H1 (cell line): ENCODE data around the gene ZBTB33. TPM values are rescaled to one million over a fixed set of nuclear protein-coding genes. Genes with fewer than 3 reads are reported as not detected.
A peak's percentile ranks its signal among the peaks of the same experiment; 100 is the strongest.

Experiments used
- CTCF ChIA-PET: fragments of 300-600 bp; sonication (Branson Sonifier 250); formaldehyde crosslinking; loops from one replicate; lab custom pipeline; 2021; ENCODE audit not compliant: partially characterized antibody; lab: Charles Lee
- POLR2A ChIA-PET: fragments of 300-600 bp; sonication (Branson Sonifier 250); formaldehyde crosslinking; loops from one replicate; lab custom pipeline; 2021; ENCODE audit warnings: inconsistent platforms; ENCODE audit not compliant: partially characterized antibody; lab: Charles Lee
- DNase-seq, 2 experiments: peaks; one replicate each; pipeline versions ENCODE4 v3.0.0 to v3.0.0-alpha.2; 2010 to 2022; ENCODE audit warnings: low spot score in 2 of 2, low read depth in 1 of 2, mixed read lengths in 1 of 2
- FAIRE-seq: peaks from 2 replicates; lab custom pipeline; 2011; peaks lifted over from hg19 to GRCh38; lab: Jason Lieb, UNC
- H2AFZ ChIP-seq: 2 replicates; pipeline ENCODE4 v1.8.1; 2012; ENCODE audit warnings: low read length, inconsistent platforms
- H2AK5ac ChIP-seq: 2 replicates; pipeline ENCODE4 v1.6.1; 2013; ENCODE audit warnings: low read depth, low read length
- H2BK120ac ChIP-seq: replicated peaks from 2 replicates; pipeline ENCODE3; 2013; ENCODE audit warnings: low read depth, low read length, inconsistent platforms
- H2BK12ac ChIP-seq: 2 replicates; pipeline ENCODE4 v1.6.1; 2013; ENCODE audit warnings: low read depth, low read length
- H2BK15ac ChIP-seq: 2 replicates; pipeline ENCODE4 v1.6.1; 2013; ENCODE audit warnings: low read length
- H2BK20ac ChIP-seq: 2 replicates; pipeline ENCODE4 v1.6.1; 2013; ENCODE audit warnings: low read length
- H2BK5ac ChIP-seq: 2 replicates; pipeline ENCODE4 v1.6.1; 2013; ENCODE audit warnings: low read depth, low read length
- H3K14ac ChIP-seq: 2 replicates; pipeline ENCODE4 v1.6.1; 2013; ENCODE audit warnings: inconsistent platforms; ENCODE audit not compliant: insufficient read length
- H3K18ac ChIP-seq: 2 replicates; pipeline ENCODE4 v1.6.1; 2013; ENCODE audit warnings: low read length; ENCODE audit errors: extremely low read depth
- H3K23ac ChIP-seq: 2 replicates; pipeline ENCODE4 v1.6.1; 2013; ENCODE audit warnings: inconsistent platforms; ENCODE audit not compliant: insufficient read length
- H3K23me2 ChIP-seq: 2 replicates; pipeline ENCODE4 v1.6.1; 2013; ENCODE audit warnings: low read depth, low read length
- H3K27ac ChIP-seq: 2 replicates; pipeline ENCODE4 v1.6.1; 2011; ENCODE audit warnings: low read depth, low read length, inconsistent platforms
- H3K27me3 ChIP-seq, 4 experiments: replicated peaks in 1 of 4; 1 replicate in 1 of 4; 2 replicates in 3 of 4; pipeline versions ENCODE4 v1.6.1 to v1.8.1; 2011 to 2013; ENCODE audit warnings: low read length in 3 of 4, mild to moderate bottlenecking in 3 of 4, inconsistent platforms in 2 of 4, mixed read lengths in 2 of 4, moderate library complexity in 1 of 4; ENCODE audit not compliant: control insufficient read depth in 3 of 4, insufficient read depth in 3 of 4; ENCODE audit errors: extremely low read depth in 1 of 4
- H3K36me3 ChIP-seq, 4 experiments: 2 replicates each; pipeline versions ENCODE4 v1.6.1 to v1.8.1; 2011 to 2013; ENCODE audit warnings: mild to moderate bottlenecking in 4 of 4, low read length in 3 of 4, moderate library complexity in 2 of 4, control low read depth in 1 of 4, inconsistent platforms in 1 of 4; ENCODE audit not compliant: insufficient read depth in 4 of 4, control insufficient read depth in 2 of 4
- H3K4ac ChIP-seq: replicated peaks from 2 replicates; pipeline ENCODE3; 2013; ENCODE audit warnings: low read length, low read depth, mixed read lengths, inconsistent platforms; ENCODE audit not compliant: insufficient read length
- H3K4me1 ChIP-seq, 4 experiments: replicated peaks in 1 of 4; 1 replicate in 1 of 4; 2 replicates in 3 of 4; pipeline versions ENCODE4 v1.6.1 to v1.8.1; 2011 to 2013; ENCODE audit warnings: low read length in 3 of 4, inconsistent platforms in 2 of 4, mixed read lengths in 1 of 4; ENCODE audit not compliant: insufficient read depth in 4 of 4, control insufficient read depth in 3 of 4
- H3K4me2 ChIP-seq, 2 experiments: 2 replicates each; pipeline versions ENCODE4 v1.6.1 to v1.8.1; 2011 to 2013; ENCODE audit warnings: low read depth in 2 of 2, low read length in 2 of 2, control low read depth in 1 of 2, inconsistent platforms in 1 of 2, mild to moderate bottlenecking in 1 of 2; ENCODE audit not compliant: insufficient read depth in 1 of 2
- H3K4me3 ChIP-seq, 4 experiments: fragments of 200-600, 300-600 bp in 1 of 4; sonication (generic), shearing (Covaris generic), sonication (Bioruptor Twin) in 1 of 4; 2 replicates each; pipeline versions ENCODE4 v1.5.1 to v1.8.1; 2011 to 2016; ENCODE audit warnings: low read length in 4 of 4, low read depth in 3 of 4, control low read depth in 2 of 4, inconsistent platforms in 2 of 4, mild to moderate bottlenecking in 2 of 4, mixed read lengths in 1 of 4, moderate library complexity in 1 of 4; ENCODE audit not compliant: insufficient read depth in 2 of 4; ENCODE audit errors: extremely low read depth in 1 of 4
- H3K56ac ChIP-seq: replicated peaks from 2 replicates; pipeline ENCODE3; 2013; ENCODE audit warnings: low read depth, mild to moderate bottlenecking, mixed read lengths, low read length, inconsistent platforms; ENCODE audit not compliant: insufficient read length
- H3K79me1 ChIP-seq: 2 replicates; pipeline ENCODE4 v1.6.1; 2013; ENCODE audit warnings: low read depth, low read length, control low read depth
- H3K79me2 ChIP-seq, 2 experiments: 2 replicates each; pipeline versions ENCODE4 v1.6.1 to v1.8.1; 2012 to 2013; ENCODE audit warnings: low read length in 2 of 2, mild to moderate bottlenecking in 2 of 2, inconsistent platforms in 1 of 2; ENCODE audit not compliant: insufficient read depth in 2 of 2, control insufficient read depth in 1 of 2
- H3K9ac ChIP-seq, 4 experiments: replicated peaks in 1 of 4; 1 replicate in 1 of 4; 2 replicates in 3 of 4; pipeline versions ENCODE4 v1.6.1 to v1.8.1; 2011 to 2013; ENCODE audit warnings: low read depth in 3 of 4, low read length in 3 of 4, control low read depth in 2 of 4, mild to moderate bottlenecking in 2 of 4, moderate library complexity in 2 of 4, inconsistent platforms in 1 of 4; ENCODE audit errors: extremely low read depth in 1 of 4
- H3K9me3 ChIP-seq, 2 experiments: 2 replicates each; pipeline versions ENCODE4 v1.6.1 to v1.8.1; 2012 to 2013; ENCODE audit warnings: mild to moderate bottlenecking in 2 of 2, moderate library complexity in 2 of 2, control low read depth in 1 of 2, inconsistent platforms in 1 of 2, low read depth in 1 of 2, low read length in 1 of 2, mixed read lengths in 1 of 2; ENCODE audit not compliant: insufficient read depth in 2 of 2
- H4K20me1 ChIP-seq, 2 experiments: replicated peaks in 1 of 2; 2 replicates each; pipeline versions ENCODE3 to v1.8.1; 2011 to 2013; ENCODE audit warnings: inconsistent platforms in 2 of 2, low read length in 2 of 2, mild to moderate bottlenecking in 1 of 2; ENCODE audit not compliant: insufficient read depth in 2 of 2, control insufficient read depth in 1 of 2
- H4K5ac ChIP-seq: 2 replicates; pipeline ENCODE4 v1.6.1; 2013; ENCODE audit warnings: low read length, low read depth, mixed read lengths, inconsistent platforms; ENCODE audit not compliant: insufficient read length
- H4K8ac ChIP-seq: 2 replicates; pipeline ENCODE4 v1.8.0; 2013; ENCODE audit warnings: mild to moderate bottlenecking, moderate library complexity, low read length, inconsistent platforms; ENCODE audit not compliant: insufficient read depth; ENCODE audit errors: extremely low read depth
- H4K91ac ChIP-seq: replicated peaks from 2 replicates; pipeline ENCODE3; 2013; ENCODE audit warnings: low read length, mixed read lengths, inconsistent platforms; ENCODE audit not compliant: insufficient read length
- ATF2 ChIP-seq: IDR thresholded peaks from 2 replicates; pipeline ENCODE4 v1.6.1; 2012; ENCODE audit warnings: low read length, inconsistent platforms
- BRCA1 ChIP-seq: IDR thresholded peaks from 2 replicates; pipeline ENCODE4 v1.6.1; 2012; ENCODE audit warnings: low read depth, low read length, improper control_type of control experiment
- CTCF ChIP-seq, 3 experiments: IDR thresholded peaks; 1 replicate in 2 of 3; 2 replicates in 1 of 3; pipeline versions ENCODE4 v1.5.1 to v1.6.1; 2011; ENCODE audit warnings: low read length in 3 of 3, mild to moderate bottlenecking in 3 of 3, inconsistent platforms in 2 of 3, low read depth in 1 of 3, moderate library complexity in 1 of 3; ENCODE audit not compliant: insufficient read depth in 1 of 3; ENCODE audit errors: control extremely low read depth in 1 of 3
- GTF2F1 ChIP-seq: IDR thresholded peaks from 2 replicates; pipeline ENCODE4 v1.6.1; 2012; ENCODE audit warnings: low read depth, low read length, improper control_type of control experiment, borderline replicate concordance
- MAFK ChIP-seq: IDR thresholded peaks from 2 replicates; pipeline ENCODE4 v1.6.1; 2012; ENCODE audit warnings: low read depth, mild to moderate bottlenecking, improper control_type of control experiment, low read length
- NANOG ChIP-seq: IDR thresholded peaks from 2 replicates; pipeline ENCODE4 v1.6.1; 2011; ENCODE audit warnings: low read length, low read depth, mild to moderate bottlenecking, inconsistent platforms; ENCODE audit not compliant: insufficient read depth, poor library complexity, severe bottlenecking
- TAF1 ChIP-seq: IDR thresholded peaks from 2 replicates; pipeline ENCODE4 v1.6.1; 2011; ENCODE audit warnings: mild to moderate bottlenecking, low read depth, low read length
- TAF7 ChIP-seq: optimal IDR thresholded peaks from 2 replicates; pipeline ENCODE3; 2011; ENCODE audit warnings: low read depth, mild to moderate bottlenecking, inconsistent platforms, low read length, moderate library complexity, borderline replicate concordance
- WGBS, 2 experiments: shearing (Covaris generic) in 1 of 2; methylation state at CpG; one replicate each; pipeline versions ENCODE4 v1.1.6 to v1.1.7; 2013 to 2015; ENCODE audit warnings: low lambda C conversion rate in 2 of 2, mixed read lengths in 2 of 2, inconsistent platforms in 1 of 2, low coverage in 1 of 2, missing lambda C conversion rate in 1 of 2; ENCODE audit not compliant: insufficient replicate concordance in 2 of 2, insufficient coverage in 1 of 2, insufficient read length in 1 of 2; ENCODE audit errors: extremely low coverage in 1 of 2, missing lambda C conversion rate in 1 of 2; 5-methylcytosine and 5-hydroxymethylcytosine counted together
- polyA plus RNA-seq, 7 experiments: library from polyadenylated mRNA; depleted of rRNA in 3 of 7; stranded (reverse) in 5 of 7; unstranded in 2 of 7; fragments of >200 nt in 5 of 7; fragments of 200-250 nt in 2 of 7; gene quantifications; 1 replicate in 5 of 7; 2 replicates in 1 of 7; 4 replicates in 1 of 7; pipeline versions ENCODE4 v1.2.1 to v1.2.3, GENCODE V29; 2011 to 2013; ENCODE audit warnings: missing spikeins in 2 of 7, mixed read lengths in 2 of 7
- total RNA-seq: library from RNA; stranded (reverse); fragmentation: NEBNext Ultra II Directional; extraction: Animal tissue kit (Norgen Biotek cat#: 25700); gene quantifications from 2 replicates; pipeline ENCODE4 v1.2.1, GENCODE V29; 2021

Gene ZBTB33
- total and polyA plus RNA-seq, 2 of the 8 experiments (the other 6 are each of a cell fraction or from before 2014, with no cell fraction given) = 3.4 to 14.9 TPM

GRCh38 chrX:120305531-120306141 is 55.0 kb downstream of the ZBTB33 start:
- no peak for FAIRE-seq
- no peak overlapping the region for H2BK120ac ChIP-seq
- 8% methylated on average over 4 of the region's 11 CpGs; no CpG with 5 or more reads in 1 of the 2 experiments for WGBS, 2 experiments
- H3K36me3 ChIP-seq = no peaks in the 10 kb centered on the region
- CTCF ChIA-PET = no interaction called here
- peak overlapping the region in 3 of 4 experiments; percentile 8 to 43 (median 13); a peak in 2 of 8 replicates for H3K4me3 ChIP-seq
- H3K4me2 ChIP-seq = peak overlapping the region; percentile 57 to 60
- H3K9me3 ChIP-seq = no peaks in the 10 kb centered on the region
- H3K56ac ChIP-seq = no peak overlapping the region
- no peak for DNase-seq
- H3K9ac ChIP-seq = no peak overlapping the region
- H3K27me3 ChIP-seq = peaks cover 0 to 49% (median 30%) of the 10 kb centered on the region in 4 experiments; a peak in 5 of 7 replicates
- no peak overlapping the region for H3K18ac ChIP-seq
- no peak overlapping the region for H2BK12ac ChIP-seq
- H3K27ac ChIP-seq = no peak overlapping the region
- H4K8ac ChIP-seq = no peak overlapping the region
- POLR2A ChIA-PET = no interaction called here
- peaks cover 5% of the 10 kb centered on the region; the same call in 1 of the 2 replicates for H3K23me2 ChIP-seq
- no peak overlapping the region for H3K4ac ChIP-seq
- H3K79me2 ChIP-seq = no peaks in the 10 kb centered on the region
- no peak overlapping the region for H3K14ac ChIP-seq
- H4K5ac ChIP-seq = no peak overlapping the region
- no peaks in the 10 kb centered on the region for H4K20me1 ChIP-seq
- H3K4me1 ChIP-seq = peaks cover 0 to 6% (median 5%) of the 10 kb centered on the region in 4 experiments; a peak in 3 of 7 replicates
- H2BK20ac ChIP-seq = no peak overlapping the region
- no peak overlapping the region for H2BK15ac ChIP-seq
- no peak overlapping the region for H4K91ac ChIP-seq
- H3K79me1 ChIP-seq = no peaks in the 10 kb centered on the region
- H2AFZ ChIP-seq = no peak overlapping the region
- no peak overlapping the region for H2AK5ac ChIP-seq
- no peak overlapping the region for H3K23ac ChIP-seq
- no peak overlapping the region for H2BK5ac ChIP-seq
- TF ChIP-seq BRCA1 (no peak), MAFK (no peak), NANOG (no peak), ATF2 (no peak), GTF2F1 (no peak), CTCF (IDR thresholded peaks at IDR 0.05; ENCODE audit: control extremely low read depth in 1 of 3, insufficient read depth in 1 of 3, low read depth in 1 of 3, low read length in 3 of 3) (no peak), TAF7 (no peak), TAF1 (no peak)
